ENCODE results near the gene EXD3. TPM values are rescaled to one million over a fixed set of nuclear protein-coding genes. Genes with fewer than 3 reads are reported as not detected.

EXD3 gene
- total RNA-seq, 2 donors from 2014 or later: 15.4 to 17.8 TPM

GRCh38 chr9:137272241-137273094, 150.5 kb downstream of the EXD3 start:
- no peaks in the 10 kb centered on the region for H3K9me3 ChIP-seq (ENCODE audit: control insufficient read depth, low read length, poor library complexity, severe bottlenecking)
- no peak for DNase-seq
- no peak for ATAC-seq
- Mint-ChIP-seq H3K36me3 (ENCODE audit: low read depth) (peaks cover 6% of the 10 kb centered on the region), H3K27me3 (no peaks in the 10 kb centered on the region), H3K4me3 (no peak overlapping the region), H3K4me1 (peaks cover 26% of the 10 kb centered on the region), H3K27ac (no peak overlapping the region)

DNA sequence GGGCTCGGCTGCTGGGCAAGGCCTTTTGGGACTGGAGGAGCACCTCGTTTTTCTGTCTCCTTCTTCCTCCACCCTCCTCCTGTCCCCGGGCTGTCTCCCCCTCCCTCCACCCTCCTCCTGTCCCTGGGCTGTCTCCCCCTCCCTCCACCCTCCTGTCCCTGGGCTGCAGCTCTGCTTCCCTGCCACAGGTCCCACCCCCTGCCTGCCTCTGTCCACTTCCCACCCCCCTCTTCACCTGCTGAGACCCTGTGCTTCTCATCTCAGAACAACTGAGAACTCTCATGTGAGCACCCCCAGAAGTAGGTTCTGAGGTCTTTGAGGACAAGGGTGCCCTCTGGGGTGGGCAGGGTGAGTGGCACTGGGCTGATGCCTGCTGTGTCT, 151.3 kb downstream of the EXD3 start:
- no peak for ATAC-seq
- DNase-seq: no peak
- peaks cover 6% of the 10 kb centered on the region for H3K36me3 Mint-ChIP-seq (ENCODE audit: low read depth)
- no peak overlapping the region for H3K4me3 Mint-ChIP-seq
- H3K4me1 Mint-ChIP-seq: peaks cover 21% of the 10 kb centered on the region
- H3K27me3 Mint-ChIP-seq: no peaks in the 10 kb centered on the region
- no peak overlapping the region for H3K27ac Mint-ChIP-seq
- H3K9me3 ChIP-seq (ENCODE audit: control insufficient read depth, low read length, poor library complexity, severe bottlenecking): no peaks in the 10 kb centered on the region

GRCh38 chr9:137270929-137271695, 151.8 kb downstream of the EXD3 start:
- peak; percentile 72 for ATAC-seq
- peaks cover 19% of the 10 kb centered on the region for H3K4me1 Mint-ChIP-seq
- no peak overlapping the region for H3K27ac Mint-ChIP-seq
- H3K9me3 ChIP-seq (ENCODE audit: control insufficient read depth, low read length, poor library complexity, severe bottlenecking): no peaks in the 10 kb centered on the region
- H3K4me3 Mint-ChIP-seq: no peak overlapping the region
- H3K36me3 Mint-ChIP-seq (ENCODE audit: low read depth): peaks cover 6% of the 10 kb centered on the region
- H3K27me3 Mint-ChIP-seq: no peaks in the 10 kb centered on the region
- no peak for DNase-seq

- peak overlapping the region; percentile 54 for H3K27ac Mint-ChIP-seq
- DNase-seq (no peak), ATAC-seq (no peak)
- H3K36me3 Mint-ChIP-seq (ENCODE audit: low read depth): peaks cover 6% of the 10 kb centered on the region
- H3K4me3 Mint-ChIP-seq: no peak overlapping the region
- H3K4me1 Mint-ChIP-seq: peaks cover 10% of the 10 kb centered on the region
- H3K27me3 Mint-ChIP-seq: no peaks in the 10 kb centered on the region
- H3K9me3 ChIP-seq (ENCODE audit: control insufficient read depth, low read length, poor library complexity, severe bottlenecking): no peaks in the 10 kb centered on the region
These were observed 153.7 kb downstream of the EXD3 start for GRCh38 chr9:137269231-137269772.

DNA sequence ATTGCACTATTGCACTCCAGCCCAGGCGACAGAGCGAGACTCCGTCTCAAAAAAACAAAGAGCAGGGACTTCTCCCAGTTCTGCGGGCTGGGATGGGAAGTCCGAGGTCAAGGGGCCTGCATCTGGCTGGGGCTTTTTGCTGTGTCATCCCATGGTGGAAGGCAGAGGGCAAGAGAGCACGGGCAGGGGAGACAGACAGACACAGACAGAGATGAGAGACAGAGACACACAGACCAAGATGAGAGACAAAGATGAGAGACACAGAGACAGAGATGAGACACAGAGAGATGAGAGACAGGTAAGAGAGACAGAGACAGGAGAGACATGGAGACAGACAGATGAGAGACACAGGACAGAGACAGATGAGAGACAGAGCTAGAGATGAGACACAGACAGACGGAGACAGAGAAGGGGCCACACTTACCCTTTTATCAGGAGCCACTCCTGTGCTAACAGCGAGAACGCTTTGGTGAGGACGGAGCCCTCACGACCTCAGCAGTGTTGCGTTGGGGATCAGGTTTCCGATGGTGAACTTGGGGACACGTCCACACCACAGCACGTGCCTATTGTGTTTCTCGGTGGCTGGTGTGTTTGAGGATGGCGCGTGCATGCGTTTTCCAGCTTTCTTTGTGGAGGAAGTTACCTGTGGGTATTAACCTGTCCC, 154.3 kb downstream of the EXD3 start:
- Mint-ChIP-seq H3K27ac (no peak overlapping the region), H3K4me1 (peaks cover 10% of the 10 kb centered on the region), H3K36me3 (ENCODE audit: low read depth) (peaks cover 6% of the 10 kb centered on the region), H3K27me3 (no peaks in the 10 kb centered on the region), H3K4me3 (no peak overlapping the region)
- no peak for ATAC-seq
- H3K9me3 ChIP-seq (ENCODE audit: control insufficient read depth, low read length, poor library complexity, severe bottlenecking): no peaks in the 10 kb centered on the region
- DNase-seq: no peak

- no peak overlapping the region for H3K27ac Mint-ChIP-seq
- ATAC-seq: no peak
- peaks cover 10% of the 10 kb centered on the region for H3K4me1 Mint-ChIP-seq
These were observed 155.0 kb downstream of the EXD3 start for GRCh38 chr9:137267933-137268355.

DNA sequence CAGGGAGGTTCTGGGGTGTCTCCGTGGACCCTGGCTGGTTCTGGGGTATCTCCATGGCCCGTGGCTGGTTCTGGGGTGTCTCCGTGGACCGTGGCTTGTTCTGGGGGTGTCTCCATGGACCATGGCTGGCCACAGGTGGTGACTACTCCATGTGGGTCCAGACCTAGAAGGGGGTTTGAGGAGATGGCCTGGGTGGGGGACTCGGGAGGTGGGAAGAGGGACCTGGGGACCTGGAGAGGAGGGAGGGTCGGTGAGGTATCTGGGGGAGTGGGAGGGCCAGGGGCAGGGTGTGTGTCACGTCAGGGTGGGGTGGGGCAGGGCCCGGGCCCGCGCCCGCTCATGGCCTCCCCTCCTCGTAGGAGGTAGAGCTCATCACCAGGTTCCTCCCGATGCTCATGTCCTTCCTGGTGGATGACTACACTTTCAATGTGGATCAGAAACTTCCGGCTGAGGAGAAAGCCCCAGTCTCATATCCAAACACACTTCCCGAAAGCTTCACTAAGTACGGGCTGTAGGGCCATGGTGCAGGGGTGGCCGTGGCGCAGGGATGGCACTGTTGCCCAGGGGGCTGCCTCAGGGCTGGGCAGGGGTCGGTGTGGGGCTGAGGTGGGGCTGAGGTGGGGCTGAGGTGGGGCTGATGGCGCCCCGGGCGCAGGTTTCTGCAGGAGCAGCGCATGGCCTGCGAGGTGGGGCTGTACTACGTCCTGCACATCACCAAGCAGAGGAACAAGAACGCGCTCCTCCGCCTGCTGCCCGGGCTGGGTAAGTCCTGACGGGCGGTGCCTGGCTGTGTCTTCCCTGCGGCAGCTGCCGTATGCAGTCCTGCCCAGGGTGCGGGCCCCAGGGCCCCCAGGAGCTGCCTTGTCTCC, 156.1 kb downstream of the EXD3 start:
- Mint-ChIP-seq H3K4me3 (no peak overlapping the region), H3K36me3 (ENCODE audit: low read depth) (peaks cover 6% of the 10 kb centered on the region), H3K4me1 (peaks cover 10% of the 10 kb centered on the region), H3K27me3 (no peaks in the 10 kb centered on the region), H3K27ac (no peak overlapping the region)
- ATAC-seq (no peak), DNase-seq (no peak)
- no peaks in the 10 kb centered on the region for H3K9me3 ChIP-seq (ENCODE audit: control insufficient read depth, low read length, poor library complexity, severe bottlenecking)

More at GRCh38 chr9:137267933-137268355, 155.0 kb downstream of the EXD3 start:
- H3K9me3 ChIP-seq (ENCODE audit: control insufficient read depth, low read length, poor library complexity, severe bottlenecking): no peaks in the 10 kb centered on the region
- Mint-ChIP-seq H3K4me3 (peak overlapping the region; percentile 49), H3K36me3 (ENCODE audit: low read depth) (peaks cover 6% of the 10 kb centered on the region), H3K27me3 (no peaks in the 10 kb centered on the region)
- DNase-seq: no peak

DNA sequence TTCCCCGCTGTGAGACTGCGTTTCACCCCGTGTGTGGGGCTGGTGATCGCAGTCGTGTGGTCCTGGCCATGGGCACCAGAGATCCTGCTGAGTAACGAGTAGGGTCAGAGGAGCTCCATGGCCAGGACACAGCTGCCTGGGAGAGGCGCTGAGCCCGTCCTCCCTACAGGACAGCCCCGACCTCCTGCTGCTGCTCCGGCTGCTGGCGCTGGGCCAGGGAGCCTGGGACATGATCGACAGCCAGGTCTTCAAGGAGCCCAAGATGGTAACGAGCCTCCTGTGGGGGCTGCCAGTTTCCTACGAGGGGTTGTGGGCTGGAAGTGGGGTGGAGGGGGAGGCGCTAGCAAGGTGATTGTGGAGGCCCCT, 156.8 kb downstream of the EXD3 start:
- Mint-ChIP-seq H3K4me3 (no peak overlapping the region), H3K36me3 (ENCODE audit: low read depth) (peaks cover 4% of the 10 kb centered on the region), H3K4me1 (peaks cover 7% of the 10 kb centered on the region), H3K27me3 (no peaks in the 10 kb centered on the region), H3K27ac (no peak overlapping the region)
- H3K9me3 ChIP-seq (ENCODE audit: control insufficient read depth, low read length, poor library complexity, severe bottlenecking): no peaks in the 10 kb centered on the region
- DNase-seq (no peak), ATAC-seq (no peak)

- H3K36me3 Mint-ChIP-seq (ENCODE audit: low read depth): peaks cover 4% of the 10 kb centered on the region
- DNase-seq (no peak), ATAC-seq (no peak)
- no peaks in the 10 kb centered on the region for H3K9me3 ChIP-seq (ENCODE audit: control insufficient read depth, low read length, poor library complexity, severe bottlenecking)
- no peaks in the 10 kb centered on the region for H3K27me3 Mint-ChIP-seq
- no peak overlapping the region for H3K27ac Mint-ChIP-seq
- peaks cover 7% of the 10 kb centered on the region for H3K4me1 Mint-ChIP-seq
- H3K4me3 Mint-ChIP-seq: no peak overlapping the region
These were observed 157.3 kb downstream of the EXD3 start for GRCh38 chr9:137265496-137266161.

- DNase-seq: no peak
- peaks cover 4% of the 10 kb centered on the region for H3K36me3 Mint-ChIP-seq (ENCODE audit: low read depth)
- no peaks in the 10 kb centered on the region for H3K9me3 ChIP-seq (ENCODE audit: control insufficient read depth, low read length, poor library complexity, severe bottlenecking)
- no peak overlapping the region for H3K27ac Mint-ChIP-seq
- no peak overlapping the region for H3K4me3 Mint-ChIP-seq
- no peaks in the 10 kb centered on the region for H3K27me3 Mint-ChIP-seq
- peaks cover 7% of the 10 kb centered on the region for H3K4me1 Mint-ChIP-seq
- ATAC-seq: no peak
These were observed 158.9 kb downstream of the EXD3 start for GRCh38 chr9:137264067-137264466.

DNA sequence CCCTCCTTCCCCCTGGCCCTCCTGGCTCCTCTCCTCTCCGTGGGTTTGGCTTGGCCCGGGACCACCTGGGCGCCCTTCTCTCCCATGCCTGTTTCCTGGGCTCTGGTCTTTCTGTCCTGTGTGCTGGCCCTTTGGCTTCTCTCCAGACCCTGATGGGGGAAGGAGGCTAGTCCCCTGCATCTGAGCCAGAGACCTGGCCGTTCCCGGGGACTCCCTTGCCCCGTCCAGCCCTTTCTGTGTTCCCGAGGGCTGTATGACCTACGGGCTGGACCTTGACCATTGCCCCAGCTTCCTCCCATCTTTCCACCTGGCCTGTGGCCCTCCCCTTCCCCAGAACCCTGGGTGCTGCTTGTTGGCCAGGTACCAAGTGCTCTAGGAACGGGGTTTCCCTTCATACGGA, 159.5 kb downstream of the EXD3 start:
- ATAC-seq (no peak), DNase-seq (no peak)
- no peaks in the 10 kb centered on the region for H3K9me3 ChIP-seq (ENCODE audit: control insufficient read depth, low read length, poor library complexity, severe bottlenecking)
- Mint-ChIP-seq H3K27ac (no peak overlapping the region), H3K4me1 (peaks cover 3% of the 10 kb centered on the region), H3K36me3 (ENCODE audit: low read depth) (peaks cover under 1% of the 10 kb centered on the region), H3K4me3 (peak overlapping the region; percentile 31), H3K27me3 (no peaks in the 10 kb centered on the region)

DNA sequence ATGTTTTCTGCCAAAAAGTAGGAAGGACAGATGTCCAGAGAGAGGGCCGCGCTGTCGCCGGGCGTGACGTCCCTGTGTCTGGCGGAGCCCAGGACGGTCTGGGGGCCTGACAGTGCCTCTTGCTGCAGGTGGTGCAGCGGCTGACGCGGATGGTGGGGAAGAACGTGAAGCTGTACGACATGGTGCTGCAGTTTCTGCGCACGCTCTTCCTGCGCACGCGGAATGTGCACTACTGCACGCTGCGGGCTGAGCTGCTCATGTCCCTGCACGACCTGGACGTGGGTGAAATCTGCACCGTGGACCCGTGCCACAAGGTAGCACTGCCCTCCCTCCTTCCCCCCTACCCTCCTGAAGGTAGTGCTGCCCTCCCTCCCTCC, 160.1 kb downstream of the EXD3 start:
- no peaks in the 10 kb centered on the region for H3K4me1 Mint-ChIP-seq
- no peak for ATAC-seq
- no peak overlapping the region for H3K4me3 Mint-ChIP-seq
- no peaks in the 10 kb centered on the region for H3K27me3 Mint-ChIP-seq
- H3K27ac Mint-ChIP-seq: no peak overlapping the region
- DNase-seq: no peak
- no peaks in the 10 kb centered on the region for H3K9me3 ChIP-seq (ENCODE audit: control insufficient read depth, low read length, poor library complexity, severe bottlenecking)
- no peaks in the 10 kb centered on the region for H3K36me3 Mint-ChIP-seq (ENCODE audit: low read depth)
